HTR-8/SVneo (cell line): ENCODE data around the gene PARPBP.
"Not testable (repeated sequence)": the region's sequence is repeated elsewhere in the genome, so short reads cannot be mapped to it uniquely, and the experiment has no call there.

Experiments
- DNase-seq: peaks from one replicate; pipeline ENCODE4 v3.0.0; 2011; ENCODE audit warnings: low spot score, mixed read lengths; ENCODE audit not compliant: insufficient read length
- FAIRE-seq: peaks from 2 replicates; lab custom pipeline; 2011; peaks lifted over from hg19 to GRCh38; lab: Jason Lieb, UNC

PARPBP gene

GRCh38 chr12:102144221-102144620 lies 24.2 kb downstream of the PARPBP start:
- FAIRE-seq (no peak), DNase-seq (no peak)

- not testable (repeated sequence) for DNase-seq, FAIRE-seq
These were observed 27.1 kb downstream of the PARPBP start for GRCh38 chr12:102147062-102147587.

GRCh38 chr12:102155206-102155605 lies 35.2 kb downstream of the PARPBP start:
- not testable (repeated sequence) for DNase-seq, FAIRE-seq

GRCh38 chr12:102163383-102163782 lies 43.4 kb downstream of the PARPBP start:
- no peak for FAIRE-seq
- no peak for DNase-seq

GRCh38 chr12:102167821-102168604 lies 48.0 kb downstream of the PARPBP start:
- no peak for FAIRE-seq
- no peak for DNase-seq

GRCh38 chr12:102169922-102170621 lies 50.1 kb downstream of the PARPBP start:
- peak; percentile 3 for DNase-seq
- FAIRE-seq: peak; percentile 52

GRCh38 chr12:102171951-102172350 lies 52.0 kb downstream of the PARPBP start:
- DNase-seq (no peak), FAIRE-seq (no peak)

GRCh38 chr12:102172436-102172835 lies 52.5 kb downstream of the PARPBP start:
- no peak for FAIRE-seq

GRCh38 chr12:102174117-102174516 lies 54.1 kb downstream of the PARPBP start:
- no peak for FAIRE-seq
- no peak for DNase-seq

More at GRCh38 chr12:102172436-102172835, 52.5 kb downstream of the PARPBP start:
- DNase-seq: no peak

- DNase-seq (no peak), FAIRE-seq (no peak)
These were observed 54.8 kb downstream of the PARPBP start for GRCh38 chr12:102174761-102175160.

- DNase-seq: no peak
- no peak for FAIRE-seq
These were observed 62.7 kb downstream of the PARPBP start for GRCh38 chr12:102182635-102183034.

- DNase-seq (no peak), FAIRE-seq (no peak)
These were observed 75.8 kb downstream of the PARPBP start for GRCh38 chr12:102195826-102196225.

- FAIRE-seq: no peak
- no peak for DNase-seq
These were observed 77.8 kb downstream of the PARPBP start, which contains the start of gene PMCH for GRCh38 chr12:102197789-102198188. PMCH (minus strand) TSS chr12:102197833; CDS start chr12:102197770, 63 bp downstream.

- no peak for FAIRE-seq
- no peak for DNase-seq
These were observed 81.6 kb downstream of the PARPBP start for GRCh38 chr12:102201436-102202061.

- DNase-seq (no peak), FAIRE-seq (no peak)
These were observed 82.6 kb downstream of the PARPBP start for GRCh38 chr12:102202556-102202955.

GRCh38 chr12:102204025-102204424 lies 84.0 kb downstream of the PARPBP start:
- DNase-seq: no peak
- FAIRE-seq: no peak

- DNase-seq (peak; percentile 5), FAIRE-seq (no peak)
These were observed 96.2 kb downstream of the PARPBP start for GRCh38 chr12:102215992-102216691.

GRCh38 chr12:102220736-102221135 lies 100.8 kb downstream of the PARPBP start:
- DNase-seq: no peak
- no peak for FAIRE-seq

GRCh38 chr12:102227954-102228353 lies 108.0 kb downstream of the PARPBP start:
- FAIRE-seq (no peak), DNase-seq (no peak)

- FAIRE-seq: no peak
- no peak for DNase-seq
These were observed 112.1 kb downstream of the PARPBP start for GRCh38 chr12:102232036-102232435.
